ENCODE results near the gene VLDLR.

VLDLR gene

DNA sequence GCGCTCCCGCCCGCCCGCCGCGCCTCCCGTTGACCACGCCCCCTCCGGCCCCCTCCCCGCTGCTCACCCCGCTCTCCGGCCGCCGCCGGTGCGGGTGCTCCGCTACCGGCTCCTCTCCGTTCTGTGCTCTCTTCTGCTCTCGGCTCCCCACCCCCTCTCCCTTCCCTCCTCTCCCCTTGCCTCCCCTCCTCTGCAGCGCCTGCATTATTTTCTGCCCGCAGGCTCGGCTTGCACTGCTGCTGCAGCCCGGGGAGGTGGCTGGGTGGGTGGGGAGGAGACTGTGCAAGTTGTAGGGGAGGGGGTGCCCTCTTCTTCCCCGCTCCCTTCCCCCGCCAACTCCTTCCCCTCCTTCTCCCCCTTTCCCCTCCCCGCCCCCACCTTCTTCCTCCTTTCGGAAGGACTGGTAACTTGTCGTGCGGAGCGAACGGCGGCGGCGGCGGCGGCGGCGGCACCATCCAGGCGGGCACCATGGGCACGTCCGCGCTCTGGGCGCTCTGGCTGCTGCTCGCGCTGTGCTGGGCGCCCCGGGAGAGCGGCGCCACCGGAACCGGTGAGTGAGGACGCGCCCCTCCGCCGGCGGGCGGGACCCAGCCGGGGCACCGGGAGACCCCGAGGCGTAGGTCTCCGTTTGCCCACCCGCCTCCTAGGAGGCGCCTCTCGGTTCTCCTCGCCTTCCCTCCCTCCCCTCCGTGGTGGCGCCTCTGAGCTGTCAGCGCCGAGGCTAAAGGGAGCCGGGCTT is at the start of gene VLDLR:
Gene VLDLR, plus strand, starts transcription at position 66 of the 739 bp plus-strand sequence. Its CDS starts 403 bp downstream, at position 469.
- peak; percentile 46 for DNase-seq

DNA sequence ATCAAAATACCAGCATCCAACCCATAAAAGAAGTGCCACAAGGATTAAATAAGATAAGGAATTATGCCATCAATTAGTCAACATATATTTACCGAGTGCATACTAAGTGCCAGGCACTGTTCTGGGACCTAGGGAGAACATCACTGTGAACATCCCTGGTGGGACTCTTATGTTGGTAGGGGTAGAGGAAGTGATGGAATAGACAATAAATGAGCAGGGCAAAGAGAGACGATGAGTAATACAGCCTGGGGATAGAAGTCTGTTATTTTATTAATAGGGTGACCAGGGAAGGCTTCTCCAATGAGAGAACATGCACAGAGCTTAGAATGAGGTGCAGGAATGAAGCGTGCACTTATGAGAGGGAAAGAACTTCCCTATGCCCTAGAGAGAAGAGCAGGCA is 47.4 kb upstream of the VLDLR start:
- no peak for DNase-seq

DNA sequence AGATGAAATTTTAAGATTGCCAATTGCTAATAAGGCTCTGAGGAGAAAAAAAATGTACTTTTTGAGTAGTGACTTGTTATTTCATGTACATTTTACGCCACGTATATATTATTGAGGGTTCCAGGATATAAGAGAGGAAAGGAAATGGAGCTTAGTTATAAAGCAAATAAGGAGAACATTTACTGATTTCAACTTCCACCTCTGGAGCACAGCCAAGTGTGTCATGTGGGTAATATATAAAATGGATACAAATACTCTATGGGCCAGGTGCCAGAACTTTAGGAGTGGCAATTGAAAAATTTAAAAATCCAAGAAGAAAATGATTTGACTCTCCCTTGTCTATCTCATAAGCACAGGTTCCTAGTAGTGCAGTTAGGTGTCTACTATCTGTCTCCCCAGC is 45.0 kb upstream of the VLDLR start:
- DNase-seq = no peak

DNA sequence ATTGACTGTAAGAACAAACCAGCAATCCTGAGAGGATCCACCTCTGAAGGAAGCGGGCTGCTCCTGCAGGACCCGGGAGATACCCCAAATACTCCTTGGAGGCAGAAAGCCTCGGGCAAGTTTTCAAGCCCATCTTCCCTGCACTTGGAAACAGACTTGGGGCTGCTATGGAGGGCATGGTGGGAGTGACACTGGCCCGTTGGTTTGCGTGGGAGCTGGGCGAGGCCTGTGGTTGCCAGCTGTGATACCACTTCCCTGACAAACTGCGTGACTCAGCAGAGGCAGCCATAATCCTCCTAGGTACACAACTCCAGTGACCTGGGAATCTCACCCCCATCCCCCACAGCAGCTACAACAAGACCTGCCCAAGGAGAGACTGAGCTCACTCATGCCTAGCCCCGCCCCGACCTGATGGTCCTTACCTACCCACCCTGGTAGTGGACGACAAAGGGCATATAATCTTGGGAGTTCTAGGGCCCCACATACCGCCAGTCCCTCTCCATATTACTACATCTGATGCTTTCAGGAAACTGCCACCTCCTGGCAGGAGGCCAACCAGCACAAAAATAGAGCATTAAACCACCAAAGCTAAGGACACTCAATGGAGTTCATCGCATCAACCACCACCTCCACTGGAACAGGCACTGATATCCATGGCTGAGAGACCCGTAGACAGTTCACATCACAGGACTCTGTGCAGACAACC is 38.1 kb upstream of the VLDLR start:
- DNase-seq = peak; percentile 6

DNA sequence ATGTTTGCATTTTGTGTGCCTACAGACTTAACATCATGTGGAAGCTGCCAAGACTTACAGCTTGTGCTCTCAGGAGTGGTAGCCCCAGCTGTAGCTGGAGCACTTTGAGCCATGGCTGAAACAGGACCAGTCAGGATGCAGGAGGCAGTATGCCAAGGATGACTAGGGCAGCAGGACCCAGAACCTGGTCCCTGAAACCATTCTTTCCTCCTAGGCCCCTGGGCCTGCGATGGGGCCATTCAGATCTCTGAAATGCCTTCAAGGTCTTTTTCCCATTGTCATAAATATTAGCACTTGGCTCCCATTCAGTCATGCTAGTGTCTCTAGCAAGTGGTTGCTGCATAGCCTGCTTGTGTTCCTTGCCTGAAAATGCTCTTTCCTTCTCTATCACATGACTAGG is 29.6 kb upstream of the VLDLR start:
- no peak for DNase-seq

DNA sequence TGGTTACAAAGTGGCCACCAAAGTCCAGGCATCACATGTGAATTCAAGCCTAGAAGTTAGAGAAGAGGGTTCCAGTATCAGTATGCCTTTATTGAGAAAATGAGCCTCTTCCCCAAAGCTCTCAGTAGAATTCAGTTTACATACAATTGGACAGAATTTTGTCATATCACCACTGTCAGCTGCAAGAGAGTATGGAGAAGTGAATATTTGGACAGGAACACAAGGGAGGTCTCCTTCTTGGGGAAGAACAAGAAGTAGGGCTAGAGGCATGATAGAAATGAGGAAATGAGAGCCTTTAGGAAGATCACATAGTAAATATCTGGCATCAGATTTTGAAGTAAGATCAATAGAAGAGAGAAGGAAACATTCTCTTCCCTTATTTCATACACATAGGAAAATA is 27.8 kb upstream of the VLDLR start:
- DNase-seq = no peak

DNA sequence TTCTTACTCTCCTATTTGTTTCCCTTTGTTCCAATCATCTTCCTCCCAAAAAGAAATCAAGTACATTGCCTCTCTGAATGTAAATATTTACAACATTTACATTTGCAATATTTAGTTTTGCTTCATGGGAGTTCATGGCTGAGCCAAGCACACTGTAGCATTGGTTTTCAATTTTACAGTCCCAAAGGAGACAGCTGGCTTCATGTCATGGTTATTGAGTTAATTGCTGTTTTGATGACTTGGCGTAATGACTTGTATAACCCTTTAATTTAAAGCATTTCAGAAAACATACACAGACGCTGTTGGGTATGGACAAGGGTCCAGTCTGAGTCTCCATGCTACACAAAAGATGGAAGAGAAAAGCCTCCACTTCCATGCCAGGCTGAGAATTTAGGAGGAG is 25.6 kb upstream of the VLDLR start:
- DNase-seq = no peak

DNA sequence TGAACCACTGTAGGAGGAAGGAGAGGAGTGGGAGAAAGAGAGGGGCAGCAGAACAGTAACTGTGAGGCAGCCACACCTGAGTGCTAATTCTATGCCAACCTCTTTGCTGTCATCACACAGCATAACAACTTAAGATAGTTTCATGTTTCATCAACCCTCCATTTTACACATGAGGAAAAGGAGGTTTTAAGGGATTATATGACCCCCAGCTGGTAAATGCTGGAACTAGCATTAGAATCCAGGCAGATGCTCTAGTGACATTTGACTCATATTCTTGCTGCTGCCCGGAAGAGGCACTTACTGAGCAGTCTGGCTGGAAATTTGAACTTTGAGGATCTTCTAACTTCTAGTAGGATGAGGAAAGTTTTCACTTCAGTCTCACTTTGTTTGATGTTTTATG is 24.1 kb upstream of the VLDLR start:
- no peak for DNase-seq

DNA sequence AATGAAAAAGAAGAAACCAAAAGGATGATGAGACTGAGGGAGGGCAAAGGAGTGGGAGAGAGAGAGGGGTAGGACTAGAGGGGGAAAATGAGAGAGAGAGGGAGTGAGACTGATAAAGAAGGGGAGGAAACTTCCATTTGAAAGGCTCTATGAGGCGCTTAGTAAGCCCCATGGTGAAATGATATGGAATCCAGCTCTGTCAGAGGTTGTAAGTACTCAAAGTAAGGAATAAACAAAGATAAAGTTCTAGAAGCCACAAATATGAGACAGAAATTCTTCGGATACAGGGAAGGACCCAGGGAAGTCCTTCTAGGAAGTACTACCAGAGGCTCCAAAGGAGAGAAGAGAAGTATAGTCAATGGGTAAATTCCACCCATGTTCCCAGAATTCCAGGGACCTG is 21.7 kb upstream of the VLDLR start:
- DNase-seq = no peak

DNA sequence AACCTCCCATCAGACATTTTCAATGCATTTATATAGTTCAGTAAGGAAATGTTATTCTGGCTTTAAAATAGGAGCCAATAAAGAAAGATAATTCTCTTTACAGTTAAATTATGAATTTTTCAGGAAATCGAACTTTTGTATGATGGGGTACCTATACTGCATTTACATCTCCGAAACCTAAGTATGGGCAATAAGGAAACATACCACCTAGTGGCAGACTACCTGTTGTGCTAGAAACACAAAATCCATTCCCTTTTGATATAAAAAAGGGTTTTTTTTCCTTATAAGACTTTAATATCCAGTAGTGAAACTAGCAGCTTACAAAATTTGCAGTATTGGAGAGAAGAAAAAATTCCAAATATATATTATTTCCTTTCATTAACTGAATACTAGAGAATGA is 21.3 kb upstream of the VLDLR start:
- DNase-seq = no peak

DNA sequence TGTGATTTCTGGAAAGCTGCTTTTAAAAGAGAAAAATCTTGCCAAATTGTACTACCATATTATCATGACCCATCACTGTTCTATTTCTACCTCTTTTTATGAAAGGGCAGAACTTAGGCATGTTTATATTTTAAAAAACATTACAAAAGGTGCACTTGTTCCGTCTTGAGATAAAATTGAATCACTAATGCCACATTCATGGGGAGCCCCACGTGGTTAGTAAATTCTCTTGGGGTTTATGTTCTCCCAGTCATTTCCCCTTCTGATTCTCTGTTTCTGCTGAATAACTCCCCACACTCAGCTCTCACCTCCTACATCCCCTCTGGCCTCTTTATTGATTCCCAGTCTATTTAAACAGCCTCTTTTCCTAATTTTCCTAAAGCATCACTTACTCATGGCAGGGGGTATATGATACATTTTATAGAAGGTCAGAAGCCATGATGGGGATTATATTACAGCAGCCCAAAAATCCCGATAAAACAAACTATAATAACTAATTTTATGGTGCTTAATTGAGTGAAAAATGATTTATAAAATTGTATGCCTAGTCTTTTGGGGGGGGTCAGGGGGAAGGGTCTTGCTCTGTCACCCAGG is 19.7 kb upstream of the VLDLR start:
- no peak for DNase-seq

DNA sequence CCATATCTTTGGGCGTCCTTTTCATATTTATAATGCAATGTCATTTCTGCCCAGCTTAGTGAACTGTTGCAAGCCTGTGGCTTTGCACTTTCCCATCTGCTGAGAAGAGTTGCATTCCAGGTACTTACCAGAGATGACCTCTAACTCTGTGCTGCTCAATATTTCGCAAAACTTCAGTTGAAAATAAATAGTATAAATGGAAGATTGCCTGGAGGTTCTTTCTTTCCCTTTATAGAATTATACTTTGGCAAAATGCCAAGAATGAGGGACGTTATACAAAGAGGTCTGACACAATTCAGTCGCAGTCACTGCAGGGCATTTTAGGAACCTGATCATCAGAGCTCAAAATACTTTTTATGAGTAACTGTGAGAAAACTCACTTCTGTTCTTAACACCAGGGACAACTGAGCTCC is 18.9 kb upstream of the VLDLR start:
- DNase-seq = no peak

DNA sequence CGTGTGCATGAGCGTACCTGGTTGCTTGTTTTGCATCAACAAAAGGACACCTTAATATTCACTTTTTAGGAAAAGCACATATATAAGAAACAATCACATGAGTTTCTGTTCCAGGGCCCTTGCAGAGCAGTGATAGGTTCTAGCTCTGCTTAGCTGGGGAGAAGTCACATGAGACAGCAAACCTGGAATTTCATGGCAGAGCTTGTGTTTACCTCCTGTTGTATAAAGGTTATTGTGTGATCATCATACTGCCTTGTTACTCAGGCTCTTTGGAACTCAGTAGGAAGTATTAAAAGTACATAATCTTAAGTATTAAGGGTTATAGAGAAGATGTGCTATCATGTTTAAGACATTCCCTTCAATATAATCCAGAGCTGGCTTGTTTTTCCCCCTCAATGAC is 18.0 kb upstream of the VLDLR start:
- DNase-seq = no peak

DNA sequence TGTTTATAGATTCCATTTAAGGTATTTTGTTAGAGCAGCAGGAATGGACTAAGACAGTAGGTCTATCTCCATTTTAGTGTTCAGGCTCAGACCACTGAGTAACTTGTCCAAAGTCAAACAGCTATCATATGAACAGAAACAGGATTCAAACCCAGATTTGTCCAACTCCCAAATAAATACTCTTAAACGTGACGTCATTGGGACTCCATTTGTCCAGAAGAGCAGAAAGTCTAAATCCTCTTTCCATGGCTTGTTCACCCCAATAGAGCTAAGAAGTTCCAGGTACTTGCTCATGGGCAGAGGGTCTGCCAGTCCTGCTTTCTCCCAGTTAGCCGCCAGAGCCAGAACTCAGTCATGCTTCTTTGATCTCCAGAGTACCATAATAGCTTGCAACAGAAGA is 16.3 kb upstream of the VLDLR start:
- DNase-seq = no peak

DNA sequence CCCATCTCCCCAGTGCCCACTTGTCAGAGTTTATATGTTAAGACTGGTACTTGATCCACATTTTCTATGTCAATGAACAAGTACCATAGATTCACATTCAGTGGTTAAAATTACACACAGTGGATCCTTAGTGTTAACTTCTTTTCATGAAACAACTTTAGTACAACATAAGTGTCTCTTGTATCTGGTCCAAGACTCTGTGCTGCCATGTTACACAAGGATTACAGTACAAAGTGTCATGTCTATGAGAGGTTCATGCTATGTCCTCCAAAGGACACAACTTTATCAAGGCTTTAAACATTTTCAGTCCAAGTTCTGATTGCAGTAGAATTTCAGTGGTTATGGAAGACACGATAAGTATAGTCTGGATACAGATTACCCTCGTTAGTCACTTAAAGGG is 13.3 kb upstream of the VLDLR start:
- DNase-seq = no peak

DNA sequence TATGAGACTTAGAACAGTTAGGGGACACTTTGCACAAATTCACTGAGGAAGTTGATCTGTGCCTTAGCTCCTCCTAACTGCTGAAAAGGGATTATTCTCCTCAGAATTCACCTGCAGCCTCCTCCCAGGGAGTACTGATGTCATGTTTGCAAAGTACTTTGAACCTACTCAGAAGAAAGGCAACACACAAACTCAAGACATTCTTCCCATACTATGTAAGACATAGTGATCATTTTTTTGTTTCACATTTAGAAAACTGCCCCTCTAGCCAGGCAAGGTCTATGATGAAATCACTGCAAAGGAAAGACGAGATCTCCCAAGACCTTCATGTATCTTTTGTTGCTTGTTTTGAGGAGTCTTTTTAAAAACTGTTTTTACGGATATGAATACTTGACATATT is 10.6 kb upstream of the VLDLR start:
- DNase-seq = no peak

DNA sequence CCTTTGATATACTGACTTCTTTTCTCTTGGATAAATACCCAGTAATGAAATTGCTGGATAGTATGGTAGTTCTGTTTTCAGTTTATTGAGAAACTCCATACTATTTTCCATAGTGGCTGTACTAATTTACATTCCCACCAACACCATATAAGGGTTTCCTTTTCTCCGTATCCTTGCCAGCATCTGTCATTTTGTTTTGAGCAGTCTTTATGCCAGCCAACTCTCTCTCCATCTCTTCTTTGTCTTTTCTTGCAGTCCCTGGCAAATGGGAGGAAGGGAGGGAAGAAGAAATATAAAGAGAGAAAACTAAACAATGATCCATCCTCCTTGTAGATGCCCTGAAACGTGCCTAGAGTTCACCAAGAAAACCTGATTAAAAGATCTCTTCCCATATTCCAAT is 9.6 kb upstream of the VLDLR start:
- DNase-seq = no peak

DNA sequence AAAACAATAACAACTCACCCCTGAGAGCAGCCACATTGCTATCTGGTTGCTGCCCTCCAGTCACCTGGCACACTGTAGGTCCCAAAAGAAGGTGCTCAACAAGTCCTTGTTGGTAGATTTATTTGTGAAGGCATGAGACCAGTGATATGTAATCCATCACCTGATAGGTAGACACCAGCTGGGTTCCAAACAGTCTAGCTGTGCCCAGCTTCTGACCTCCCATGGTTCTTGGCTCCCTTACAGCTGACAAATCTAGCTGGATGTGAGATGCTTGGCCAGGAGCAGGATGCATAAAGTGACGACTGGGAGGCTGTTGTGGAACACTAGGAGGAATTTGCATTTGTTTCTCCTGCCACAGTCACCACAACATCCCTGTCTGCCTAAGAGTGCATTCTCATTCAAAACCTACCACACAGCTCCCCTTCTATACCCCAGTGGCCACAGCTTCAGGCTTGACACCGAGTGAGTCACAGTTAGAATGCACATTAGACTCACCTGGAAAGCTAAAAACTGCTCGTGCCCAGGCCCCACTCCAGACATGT is 7.8 kb upstream of the VLDLR start:
- no peak for DNase-seq

DNA sequence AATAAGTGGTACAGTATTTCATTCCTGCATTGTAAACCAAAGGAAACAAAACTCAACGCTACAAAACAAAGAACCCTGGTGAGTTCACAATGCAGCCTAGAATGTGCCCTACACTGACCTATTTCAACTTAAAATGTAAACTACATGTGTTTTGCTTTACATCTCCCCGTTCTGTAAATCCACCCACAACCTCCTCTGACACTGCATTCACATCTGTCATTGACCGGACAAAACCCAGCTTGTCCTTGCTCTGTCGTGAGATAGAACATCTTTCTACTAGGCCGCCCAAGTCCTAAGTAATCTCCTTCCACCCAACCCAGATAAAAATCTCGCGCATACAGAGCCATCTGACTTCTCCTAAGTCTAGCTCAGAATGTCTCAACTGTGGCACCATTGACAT is 6.1 kb upstream of the VLDLR start:
- no peak for DNase-seq

DNA sequence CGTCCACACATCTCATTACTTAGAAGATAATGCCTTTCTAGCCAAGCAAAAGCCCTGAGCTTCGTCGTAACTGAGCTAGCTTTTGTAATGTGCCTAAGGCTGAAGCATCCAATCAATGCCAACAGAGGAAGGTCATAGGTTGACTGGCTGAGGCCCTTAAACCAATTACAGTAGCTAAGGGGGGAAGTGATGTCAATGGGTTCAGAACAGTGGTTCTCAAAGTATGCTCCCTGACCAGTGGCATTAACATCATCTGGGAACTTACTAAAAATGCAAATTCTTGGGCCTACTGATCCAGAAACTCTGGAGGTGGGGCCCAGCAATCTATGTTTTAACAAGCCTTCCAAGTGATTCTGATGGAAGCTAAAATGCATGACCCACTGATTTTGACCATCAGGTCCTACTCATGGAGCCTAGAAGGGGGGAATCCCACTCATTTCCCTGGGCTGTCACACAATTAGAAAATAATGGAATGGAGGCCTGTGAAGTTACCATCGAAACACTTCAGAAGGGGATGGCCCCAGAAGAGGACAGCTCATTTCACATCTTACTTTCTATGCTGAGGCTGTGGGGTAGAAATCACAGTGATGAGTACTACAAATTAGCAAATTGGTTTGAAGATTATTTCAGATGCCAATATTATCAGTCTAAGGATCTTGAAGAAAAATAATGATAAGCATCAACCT is 4.8 kb upstream of the VLDLR start:
- DNase-seq = no peak

DNA sequence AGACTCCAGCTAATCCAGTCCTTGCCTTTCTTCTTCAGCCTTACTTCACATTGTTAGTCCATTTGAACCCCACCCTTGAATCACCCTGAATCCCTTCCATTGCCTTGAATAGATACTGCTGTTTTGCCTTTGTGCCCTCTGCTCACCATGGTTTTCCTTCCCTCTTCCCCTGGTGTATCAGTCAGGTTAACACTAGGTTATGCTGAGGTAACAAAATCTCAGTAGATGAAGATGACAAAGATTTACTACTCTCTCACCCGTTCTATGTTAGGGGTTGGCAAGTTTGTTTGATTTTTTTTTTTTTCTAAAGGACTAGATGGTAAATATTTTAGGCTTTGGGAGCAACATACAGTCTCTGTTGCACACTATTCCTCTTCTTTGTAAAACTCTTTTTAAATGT is 3.3 kb upstream of the VLDLR start:
- DNase-seq = no peak

DNA sequence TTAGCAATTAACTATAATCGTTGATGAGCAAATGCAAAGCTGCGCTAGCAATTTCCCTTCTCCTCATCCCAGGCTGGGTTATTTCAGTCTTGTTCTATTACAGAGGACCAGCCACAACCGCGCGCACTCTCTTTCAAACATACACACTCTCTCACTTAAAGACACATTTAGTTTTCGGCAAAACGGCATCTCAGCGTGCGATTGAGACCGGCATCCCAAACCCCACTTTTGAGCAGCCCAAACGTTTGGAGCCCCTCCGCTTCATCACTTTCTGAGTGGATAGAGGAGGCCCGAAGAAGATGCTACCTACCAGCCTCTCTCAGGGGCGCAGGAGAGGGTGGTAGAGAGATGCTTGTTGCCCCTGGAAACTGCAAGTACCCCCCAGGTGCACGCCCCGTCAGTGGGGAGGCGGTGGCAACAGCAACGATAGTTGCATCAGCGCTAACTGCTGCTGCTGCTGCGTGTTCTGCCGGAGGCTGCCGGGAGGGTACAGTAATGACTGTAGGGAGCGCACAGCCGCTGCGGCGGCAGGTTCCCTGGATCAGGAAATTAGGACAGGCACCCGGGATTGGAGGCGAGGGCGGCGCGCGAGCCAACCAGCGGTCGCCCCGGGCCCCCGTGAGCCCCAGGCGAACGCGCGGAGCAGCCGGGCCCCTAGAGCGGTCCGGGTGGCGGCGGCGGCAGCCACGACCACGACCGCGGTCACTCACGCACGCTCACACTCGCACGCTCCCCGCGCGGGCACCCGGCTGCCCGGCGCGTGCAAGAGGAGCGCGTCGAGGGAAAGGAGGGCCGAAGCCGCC is 467 bp upstream of the VLDLR start:
- peak; percentile 73 for DNase-seq
